Measurements from ENCODE around the gene CCDC194.

Gene CCDC194, protein sequence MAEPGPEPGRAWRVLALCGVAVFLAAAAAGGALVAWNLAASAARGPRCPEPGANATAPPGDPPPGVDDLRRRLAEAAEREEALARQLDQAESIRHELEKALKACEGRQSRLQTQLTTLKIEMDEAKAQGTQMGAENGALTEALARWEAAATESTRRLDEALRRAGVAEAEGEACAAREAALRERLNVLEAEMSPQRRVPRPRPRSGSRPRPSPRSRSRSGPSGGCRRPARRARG

DNA sequence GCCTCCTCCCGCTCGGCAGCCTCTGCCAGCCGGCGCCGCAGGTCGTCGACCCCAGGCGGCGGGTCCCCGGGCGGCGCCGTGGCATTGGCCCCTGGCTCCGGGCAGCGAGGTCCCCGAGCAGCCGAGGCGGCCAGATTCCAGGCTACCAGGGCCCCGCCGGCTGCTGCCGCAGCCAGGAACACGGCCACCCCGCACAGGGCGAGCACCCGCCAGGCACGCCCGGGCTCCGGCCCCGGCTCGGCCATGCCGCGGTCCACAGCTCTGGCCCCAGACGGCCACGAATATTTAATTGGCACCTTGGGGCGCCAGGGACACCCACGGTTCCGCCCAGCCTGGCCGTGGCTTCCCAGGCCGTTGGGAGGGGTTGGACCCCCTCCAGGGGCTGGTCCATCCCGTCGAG, at the start of gene CCDC194:
CCDC194 (minus strand) TSS at position 283 of the 400 bp plus-strand sequence; CDS start at position 245, 38 bp downstream.
- no peak for DNase-seq

DNA sequence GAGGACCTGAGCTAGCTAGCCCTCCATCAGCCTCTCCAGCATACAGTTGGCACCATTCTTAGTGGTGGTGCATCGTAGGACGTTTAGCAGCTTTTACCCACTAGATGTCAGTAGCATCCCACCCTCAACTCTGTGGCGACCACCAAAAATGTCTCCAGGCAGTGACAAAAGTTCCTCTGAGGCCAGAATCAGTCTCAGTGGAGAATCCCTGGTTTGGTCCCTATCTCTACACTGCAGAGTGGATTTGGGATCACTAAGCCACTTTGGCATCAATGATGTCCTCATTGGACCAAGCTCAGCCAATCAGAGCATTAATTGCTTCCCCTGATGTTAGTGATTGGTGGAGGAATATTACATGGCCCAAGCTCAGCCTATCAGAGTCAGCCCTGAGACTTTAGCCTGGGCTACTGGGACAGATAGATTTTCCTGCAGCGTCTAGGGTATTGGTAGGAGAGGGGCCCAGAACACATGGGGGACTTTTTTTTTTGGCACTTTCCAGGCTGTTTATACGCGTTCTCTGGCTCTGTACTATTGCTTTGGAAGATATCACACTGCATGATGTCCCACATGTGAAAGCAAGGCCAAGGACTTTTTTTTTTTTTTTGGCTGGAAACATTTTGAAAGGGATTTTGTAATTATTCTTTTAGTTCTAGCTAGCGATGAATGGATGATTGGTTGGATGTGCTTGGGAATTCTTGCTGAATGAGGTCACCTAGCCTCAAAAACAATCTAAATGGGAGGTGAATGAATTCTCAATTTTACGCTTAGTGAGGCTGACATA, 47.4 kb upstream of the CCDC194 start:
- no peak for DNase-seq

DNA sequence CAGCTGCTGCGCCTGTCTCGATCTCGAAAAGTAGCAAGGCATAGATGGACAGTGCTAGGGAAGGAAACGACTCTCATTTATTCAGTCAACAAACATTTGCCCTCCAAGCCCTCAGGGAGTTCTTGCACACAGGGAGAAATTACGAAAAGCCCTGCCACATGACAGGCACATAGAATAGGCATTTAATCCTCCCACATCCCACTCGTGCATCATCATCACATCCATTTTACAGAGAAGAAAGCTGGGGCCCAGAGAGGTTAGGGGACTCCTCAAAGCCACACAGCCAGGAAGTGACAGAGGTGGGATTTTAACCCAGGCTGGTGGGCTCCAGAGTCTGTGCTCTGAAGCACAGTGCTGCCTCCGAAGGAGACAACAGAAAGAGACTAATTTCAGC, 42.9 kb upstream of the CCDC194 start:
- no peak for DNase-seq

DNA sequence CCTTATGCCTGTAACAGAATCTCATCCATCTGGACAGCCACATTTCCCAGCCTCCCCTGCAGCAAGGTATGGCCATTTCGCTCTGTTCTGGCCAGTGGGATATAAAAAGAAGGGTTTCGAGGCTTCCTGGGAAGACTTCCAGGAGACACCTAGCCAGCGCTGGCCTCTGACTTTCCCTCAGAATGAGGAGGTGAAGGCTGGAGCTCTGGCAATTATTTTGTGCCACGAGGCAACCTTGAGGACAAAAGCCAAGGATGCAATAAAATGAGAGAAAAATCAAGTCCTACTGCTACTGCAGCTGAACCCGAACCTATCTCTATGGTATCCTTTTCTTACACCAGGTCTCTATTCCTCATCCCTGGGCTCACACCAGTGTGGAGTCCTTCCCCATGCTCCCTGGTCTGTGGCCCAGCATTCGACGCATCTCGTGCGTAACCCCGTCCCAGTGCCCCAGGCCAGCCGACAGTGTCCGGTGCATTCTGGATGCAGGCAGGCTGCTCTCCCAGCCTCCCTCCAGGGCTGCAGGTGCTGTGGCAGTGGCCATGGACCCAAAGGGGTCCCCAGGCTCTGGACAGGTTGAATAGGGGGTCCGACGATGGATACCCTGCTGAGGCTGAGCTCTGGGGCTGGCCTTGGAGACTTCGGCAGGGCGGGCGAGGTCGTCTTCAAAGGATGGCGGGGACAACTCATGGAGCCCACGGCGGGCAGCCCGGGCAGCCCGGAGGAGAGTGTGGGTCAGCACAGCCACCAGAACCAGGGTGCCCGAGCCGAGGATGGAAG, 42.3 kb upstream of the CCDC194 start:
- DNase-seq, result no peak

DNA sequence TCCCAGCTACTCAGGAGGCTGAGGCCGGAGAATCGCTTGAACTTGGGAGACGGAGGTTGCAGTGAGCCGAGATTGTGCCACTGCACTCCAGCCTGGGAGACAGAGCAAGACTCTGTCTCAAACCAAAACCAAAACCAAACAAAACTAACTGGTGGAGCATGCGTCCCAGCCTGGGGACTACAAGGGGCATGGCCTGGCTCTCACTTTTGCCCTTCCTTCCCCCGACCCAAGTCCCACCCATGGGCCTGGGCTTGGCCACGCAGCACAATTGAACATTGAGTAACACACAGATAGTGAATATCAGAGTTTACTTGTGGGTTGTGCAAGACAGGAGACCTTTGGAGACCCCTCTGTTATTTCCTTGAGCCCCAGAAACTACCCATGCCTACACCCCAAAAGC, 41.2 kb upstream of the CCDC194 start:
- DNase-seq, result no peak

DNA sequence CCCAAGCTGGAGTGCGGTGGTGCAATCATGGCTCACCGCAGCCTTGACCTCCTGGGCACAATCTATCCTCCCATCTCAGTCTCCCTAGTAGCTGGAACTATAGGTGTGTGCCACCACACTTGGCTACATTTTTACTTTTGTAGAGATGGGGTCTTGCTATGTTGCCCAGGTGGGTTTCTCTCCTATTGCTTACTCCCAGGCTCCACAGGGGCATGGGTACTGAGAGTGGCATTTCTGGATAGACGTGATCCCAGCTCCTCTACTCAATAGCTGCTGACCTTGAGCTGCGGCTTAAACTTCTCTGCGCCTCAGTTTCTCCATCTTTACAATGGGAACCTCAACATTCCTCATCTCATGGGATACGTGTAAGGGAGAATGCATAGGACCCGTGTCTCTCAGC, 37.4 kb upstream of the CCDC194 start:
- DNase-seq, result no peak

DNA sequence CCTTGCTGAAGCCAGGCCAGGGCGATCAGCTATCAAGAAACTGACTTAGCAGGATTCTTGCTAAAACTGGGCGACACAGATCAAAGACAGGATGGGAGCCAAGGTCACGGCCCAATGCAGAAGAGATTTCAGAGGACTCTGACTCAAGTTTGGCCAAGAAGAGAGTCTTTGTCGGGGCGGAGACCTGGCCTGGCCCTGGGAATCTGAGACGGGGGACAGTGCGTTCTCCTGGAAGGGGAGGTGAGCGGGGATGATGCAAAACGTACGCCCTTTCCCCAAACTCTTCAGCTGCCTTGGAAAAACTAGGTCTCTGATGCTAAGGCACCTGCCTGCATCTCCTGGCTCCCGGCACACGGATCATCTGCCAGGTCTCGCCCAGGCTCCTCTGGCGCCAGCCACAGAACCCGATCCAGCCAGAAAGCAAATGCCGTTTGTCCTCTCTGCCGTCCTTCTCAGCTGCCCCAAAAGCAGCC, 35.7 kb upstream of the CCDC194 start:
- DNase-seq, result no peak

DNA sequence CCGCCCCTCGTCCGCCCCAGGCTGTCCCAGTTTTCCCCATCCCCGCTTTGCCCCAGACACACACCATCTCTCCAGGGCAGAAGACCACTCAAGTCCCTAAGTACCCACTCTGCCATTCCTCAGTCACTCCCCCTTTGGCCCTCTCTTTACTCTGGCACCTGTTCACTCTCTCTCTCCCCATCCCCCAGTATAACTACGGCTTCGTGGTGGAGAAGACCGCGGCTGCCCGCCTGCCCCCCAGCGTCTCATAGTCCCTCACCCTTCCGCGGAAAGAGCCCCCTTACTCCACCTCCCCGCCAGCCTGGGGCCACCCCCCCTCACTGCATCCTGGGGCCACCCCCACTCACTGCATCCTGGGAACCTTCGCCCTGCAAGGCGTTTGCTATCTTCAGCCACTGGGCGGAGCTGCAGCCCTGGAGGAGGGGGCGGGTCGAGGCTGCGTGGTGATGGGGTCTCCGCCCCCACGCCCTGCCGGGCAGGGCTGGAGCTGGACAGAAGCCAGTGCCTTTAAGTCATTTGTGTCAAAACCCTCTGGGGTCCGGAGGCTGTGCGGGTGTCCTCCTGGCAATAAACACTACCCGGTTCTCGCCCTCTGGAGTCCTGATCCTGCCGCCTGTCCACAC, 30.9 kb upstream of the CCDC194 start:
- no peak for DNase-seq

DNA sequence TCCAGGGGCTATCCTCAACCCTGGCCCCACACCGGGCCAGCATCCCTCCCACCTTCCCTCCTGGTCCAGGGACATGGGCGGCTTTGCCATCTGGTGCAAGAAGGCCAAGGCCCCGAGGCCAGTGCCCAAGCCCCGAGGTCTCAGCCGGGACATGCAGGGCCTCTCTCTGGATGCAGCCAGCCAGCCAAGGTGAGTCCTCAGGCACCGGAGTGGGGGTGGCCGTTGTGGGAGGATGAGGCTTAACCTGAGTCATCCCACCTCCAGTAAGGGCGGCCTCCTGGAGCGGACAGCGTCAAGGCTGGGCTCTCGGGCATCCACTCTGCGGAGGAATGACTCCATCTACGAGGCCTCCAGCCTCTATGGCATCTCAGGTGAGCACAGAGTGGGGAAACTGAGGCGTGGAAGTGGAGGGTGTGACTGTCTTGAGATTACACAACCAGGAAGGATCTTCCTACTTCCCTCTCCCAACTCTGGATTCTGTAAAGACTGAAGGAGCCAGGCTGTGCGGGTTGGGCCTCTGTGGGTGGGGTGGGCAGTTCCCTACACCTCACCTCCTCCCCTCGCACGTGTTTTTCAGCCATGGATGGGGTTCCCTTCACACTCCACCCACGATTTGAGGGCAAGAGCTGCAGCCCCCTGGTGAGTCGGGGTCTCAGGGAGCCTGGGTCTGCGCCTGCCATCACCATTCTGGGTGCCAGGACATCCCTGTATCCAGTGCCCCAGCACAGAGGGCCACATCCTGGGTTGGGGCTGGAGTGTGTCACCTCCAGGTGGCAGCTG, 29.6 kb upstream of the CCDC194 start:
- no peak for DNase-seq

DNA sequence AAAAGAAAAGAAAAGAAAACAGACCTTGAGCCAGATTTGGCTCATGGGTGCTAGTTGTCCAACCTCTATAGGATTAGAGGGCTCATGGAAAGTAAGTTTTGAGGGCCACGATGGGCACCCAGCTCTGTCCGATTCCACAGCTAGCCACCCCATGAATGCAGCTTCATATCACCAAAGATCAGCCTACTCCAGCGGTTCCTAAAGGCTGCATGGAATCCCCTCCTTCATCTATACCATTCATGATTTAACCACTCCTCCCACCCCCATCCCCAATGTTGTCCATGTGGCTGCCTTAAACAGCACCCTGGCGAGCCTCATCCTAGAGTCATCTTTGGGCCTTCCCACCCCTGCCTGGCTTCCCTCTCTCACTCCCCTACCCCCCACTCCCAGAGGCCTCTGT, 27.9 kb upstream of the CCDC194 start:
- no peak for DNase-seq

DNA sequence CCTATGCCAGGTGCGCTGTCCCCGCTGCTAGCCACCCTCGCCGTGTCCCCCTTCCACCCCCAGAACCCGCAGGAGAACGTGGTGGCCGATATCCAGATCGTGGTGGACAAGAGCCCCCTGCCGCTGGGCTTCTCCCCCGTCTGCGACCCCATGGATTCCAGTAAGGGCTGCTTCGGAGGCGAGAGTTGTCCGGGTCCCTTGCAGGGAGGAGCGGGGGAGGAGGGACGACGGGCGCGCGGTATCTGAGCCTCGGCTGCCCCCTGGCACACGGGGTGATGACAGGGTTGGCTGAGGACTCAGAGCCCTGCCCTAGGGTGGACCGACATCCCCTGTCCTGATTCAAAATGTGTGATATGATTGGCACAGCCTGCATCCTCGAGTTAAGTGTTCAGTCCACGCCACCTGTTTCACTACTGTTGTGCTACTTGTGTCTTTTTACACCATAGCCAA, 26.5 kb upstream of the CCDC194 start:
- DNase-seq, result no peak

DNA sequence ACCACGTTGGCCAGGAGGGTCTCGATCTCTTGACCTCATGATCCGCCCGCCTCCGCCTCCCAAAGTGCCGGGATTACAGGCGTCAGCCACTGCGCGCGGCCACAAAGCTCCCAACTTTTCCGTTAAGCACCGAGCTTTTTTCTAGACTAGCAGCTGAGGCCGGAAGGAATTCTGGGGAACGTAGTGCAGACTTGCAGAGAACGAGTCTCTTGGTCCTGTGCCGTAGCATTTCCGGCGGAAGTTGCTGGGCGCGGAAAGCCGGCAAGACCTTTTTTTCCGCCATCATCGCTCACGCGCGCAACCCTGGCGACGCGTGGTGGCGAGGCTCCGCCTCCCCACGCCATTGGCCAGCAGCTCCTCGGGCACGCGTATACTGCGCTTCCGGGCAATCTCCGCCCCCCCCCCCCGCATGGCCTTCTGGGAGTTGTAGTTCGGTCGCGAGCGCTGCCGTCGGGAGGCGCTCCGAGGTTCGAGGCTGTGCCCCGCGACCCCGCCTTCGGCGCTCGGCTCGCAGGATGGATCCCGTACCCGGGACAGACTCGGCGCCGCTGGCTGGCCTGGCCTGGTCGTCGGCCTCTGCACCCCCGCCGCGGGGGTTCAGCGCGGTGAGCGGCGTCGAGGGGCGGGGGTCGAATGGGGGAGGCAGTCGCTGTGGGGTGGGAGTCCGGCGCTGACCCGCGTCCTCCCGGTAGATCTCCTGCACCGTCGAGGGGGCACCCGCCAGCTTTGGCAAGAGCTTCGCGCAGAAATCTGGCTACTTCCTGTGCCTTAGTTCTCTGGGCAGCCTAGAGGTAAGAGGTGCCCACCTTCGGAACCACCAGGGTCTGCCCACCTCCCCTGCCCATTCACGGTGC, 25.9 kb upstream of the CCDC194 start, which contains the start of gene MVB12A:
MVB12A (plus strand) TSS at position 427 of the 854 bp plus-strand sequence; CDS start at position 516, 89 bp downstream.
- peak; percentile 97 for DNase-seq

DNA sequence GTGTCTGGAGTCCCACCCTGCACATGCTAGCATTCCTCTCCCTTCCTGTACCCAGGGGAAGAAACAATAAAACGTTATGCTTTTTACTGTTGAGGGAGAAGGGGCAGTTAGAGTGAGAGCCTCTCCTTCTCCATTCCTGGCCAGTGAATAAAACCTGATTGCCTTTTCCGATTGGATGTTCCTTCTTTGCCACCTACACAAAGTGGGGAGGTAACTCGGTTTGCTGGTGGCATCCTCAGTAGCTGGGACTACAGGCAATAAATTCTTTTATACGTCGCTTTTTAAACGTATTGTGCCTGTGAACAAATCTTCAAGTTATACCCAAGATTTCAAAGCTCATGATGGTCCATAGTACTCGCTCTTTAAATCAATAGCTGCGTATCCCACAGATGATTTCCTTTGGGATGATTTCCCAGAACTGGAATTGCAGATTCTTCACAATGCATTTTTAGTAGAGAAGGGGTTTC, 25.2 kb upstream of the CCDC194 start:
- no peak for DNase-seq

DNA sequence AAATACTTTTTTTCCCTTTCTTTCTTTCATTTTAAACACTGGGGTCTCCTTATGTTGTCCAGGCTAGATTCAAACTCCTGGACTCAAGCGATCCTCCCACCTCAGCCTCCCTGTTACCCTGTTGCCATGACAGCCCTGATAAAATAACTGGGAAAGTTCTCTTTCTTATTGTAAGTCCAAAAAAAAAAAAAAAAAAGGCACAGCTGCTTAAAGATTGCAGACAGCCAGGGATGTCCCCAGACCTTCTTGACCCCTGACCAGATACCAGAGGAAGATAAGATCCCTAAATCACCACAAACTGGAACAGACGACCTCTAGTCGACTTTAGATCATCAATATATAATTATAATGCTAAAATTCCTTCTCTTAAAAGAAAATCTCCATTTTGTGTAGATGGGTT, 24.7 kb upstream of the CCDC194 start:
- DNase-seq, result no peak

DNA sequence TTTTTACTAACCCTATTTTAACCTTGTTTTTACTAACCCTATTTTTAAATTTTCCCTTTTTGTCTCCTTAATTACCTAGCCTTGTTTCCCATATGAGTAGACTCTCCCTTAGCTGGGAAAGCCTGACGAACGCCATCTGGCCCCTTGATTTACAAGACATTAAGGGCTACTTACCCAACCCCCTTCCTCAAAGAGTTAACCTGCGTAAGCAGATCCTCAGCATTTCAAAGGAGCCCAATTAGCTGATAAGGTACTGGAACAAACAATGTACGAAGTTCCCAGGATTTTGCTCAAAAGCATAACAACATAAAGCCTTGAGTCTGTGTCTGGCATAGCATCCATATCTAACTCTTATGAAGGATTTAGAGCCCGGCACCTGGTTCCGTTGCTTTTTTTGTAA, 21.1 kb upstream of the CCDC194 start:
- DNase-seq, result no peak

DNA sequence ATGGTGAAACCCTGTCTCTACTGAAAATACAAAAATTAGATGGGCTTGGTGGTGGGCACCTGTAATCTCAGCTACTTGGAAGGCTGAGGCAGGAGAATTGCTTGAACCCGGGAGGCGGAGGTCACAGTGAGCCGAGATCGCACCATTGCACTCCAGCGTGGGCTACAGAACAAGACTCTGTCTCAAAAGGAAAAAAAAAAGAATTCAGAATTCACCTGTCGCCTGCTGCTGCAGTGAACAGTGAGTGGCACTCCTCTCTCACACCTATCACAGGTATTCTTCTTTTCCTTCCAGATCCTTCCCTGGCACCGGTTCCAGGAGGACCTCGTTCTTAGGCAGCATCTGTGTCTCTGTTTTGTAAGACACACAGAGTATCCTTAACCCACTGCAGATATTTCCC, 20.1 kb upstream of the CCDC194 start:
- no peak for DNase-seq

DNA sequence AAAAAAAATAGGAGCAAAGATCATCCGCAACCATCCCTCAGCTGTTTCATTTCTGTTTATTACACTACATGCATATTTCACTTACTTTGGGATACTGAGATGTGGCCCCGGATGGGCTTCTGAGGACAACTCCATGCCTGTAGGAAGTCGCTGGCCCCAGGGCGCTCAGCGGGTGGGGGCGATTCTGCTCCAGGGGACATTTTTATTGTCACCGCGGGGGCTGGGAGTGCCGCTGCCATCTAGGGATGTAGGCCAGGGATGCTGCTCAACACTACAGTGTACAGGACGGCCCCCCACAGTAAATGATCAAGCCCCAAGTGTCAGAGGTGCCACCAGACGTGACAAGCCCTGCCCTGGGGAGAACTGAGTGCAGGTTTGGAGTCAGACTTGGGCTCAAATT, 17.8 kb upstream of the CCDC194 start:
- DNase-seq, result no peak

DNA sequence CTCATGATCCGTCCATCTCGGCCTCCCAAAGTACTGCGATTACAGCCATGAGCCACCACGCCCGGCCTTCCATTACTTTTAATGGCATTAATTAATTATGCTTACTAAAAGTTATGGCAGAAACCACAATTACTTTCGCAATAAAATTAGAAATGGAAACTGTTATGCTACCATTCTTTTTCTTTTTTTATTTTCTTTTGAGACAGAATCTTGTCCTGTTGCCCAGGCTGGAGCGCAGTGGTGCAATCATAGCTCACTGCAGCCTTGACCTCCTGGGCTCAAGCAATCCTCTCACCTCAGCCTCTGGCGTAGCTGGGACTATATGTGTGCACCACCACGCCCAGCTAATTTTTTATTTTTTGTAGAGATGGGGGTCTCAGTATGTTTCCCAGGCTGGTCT, 16.0 kb upstream of the CCDC194 start:
- no peak for DNase-seq

DNA sequence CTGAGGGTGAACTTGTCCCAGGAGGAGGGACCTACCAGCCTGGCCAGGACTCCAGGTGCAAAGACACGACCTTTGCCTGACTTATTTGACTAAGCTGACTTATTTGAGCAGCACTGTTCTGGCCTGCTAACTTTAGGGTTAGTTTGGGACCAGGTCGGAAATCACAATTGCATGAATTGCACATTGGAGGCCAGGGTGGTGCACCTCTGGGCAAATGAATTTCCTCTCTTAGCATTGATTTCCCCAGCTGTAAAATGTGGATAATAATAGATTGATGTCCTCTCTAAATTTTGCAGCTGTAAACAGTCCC, 12.8 kb upstream of the CCDC194 start:
- no peak for DNase-seq

DNA sequence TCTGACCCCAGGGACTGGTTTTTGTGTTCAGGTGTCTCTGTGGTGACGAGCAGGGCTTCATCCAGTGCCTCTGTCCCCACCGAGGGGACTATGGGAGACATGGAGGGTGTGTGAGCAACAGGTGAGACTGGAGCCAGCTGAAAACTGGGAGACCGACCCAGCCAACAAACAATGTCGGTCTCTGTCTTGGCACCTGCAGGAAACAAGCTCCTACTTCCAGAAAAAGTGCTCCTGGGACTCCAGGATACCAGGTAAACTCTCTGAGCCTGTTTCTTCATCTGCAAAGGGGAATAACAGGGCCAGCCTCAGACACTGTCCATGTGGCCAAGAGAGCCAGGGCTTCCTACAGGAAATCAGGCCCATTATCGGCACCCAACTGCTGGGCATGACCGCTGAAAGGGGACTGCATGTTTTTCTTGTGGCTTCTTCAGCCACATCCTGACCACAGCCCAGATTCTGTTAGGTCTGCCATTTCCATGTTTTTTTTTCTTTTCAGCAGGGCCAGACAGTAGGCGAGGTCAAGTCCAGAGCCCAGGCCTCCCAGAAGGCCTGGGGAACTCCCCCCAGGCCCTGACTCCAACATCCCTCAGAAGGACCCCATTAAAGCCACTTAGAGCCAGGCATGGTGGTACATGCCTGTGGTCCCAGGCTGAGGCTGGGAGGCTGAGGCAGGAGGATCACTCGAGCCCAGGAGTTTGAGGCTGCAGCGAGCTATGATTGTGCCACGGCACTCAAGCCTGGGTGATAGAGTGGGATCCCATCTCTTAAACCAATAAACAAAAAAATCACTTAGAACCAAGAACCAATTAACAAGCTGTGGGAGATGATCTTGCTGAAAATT, 12.3 kb upstream of the CCDC194 start:
- DNase-seq, result no peak
